OCI-LY7 (cell line): ENCODE data around the gene ZMYND15. TPM values are rescaled to one million over a fixed set of nuclear protein-coding genes. Genes with fewer than 3 reads are reported as not detected.

ENCODE experiments used
- BruUV-seq: library from RNA; stranded (reverse); fragments of 400-500 nt; replicated peaks from 2 replicates; lab custom pipeline; 2021; lab: Mats Ljungman, UMichigan
- CTCF ChIA-PET: fragments of 300-600 bp; sonication (Branson Sonifier 250); formaldehyde crosslinking; loops from one replicate; lab custom pipeline; 2022; ENCODE audit warnings: antibody characterized with exemption; ENCODE audit not compliant: unreplicated experiment; lab: Charles Lee
- POLR2A ChIA-PET: fragments of 300-600 bp; sonication (Branson Sonifier 250); formaldehyde crosslinking; loops from one replicate; lab custom pipeline; 2022; ENCODE audit warnings: antibody characterized with exemption; lab: Charles Lee
- DNase-seq: peaks from one replicate; pipeline ENCODE4 v3.0.0-alpha.2; 2015; ENCODE audit warnings: low spot score
- H2AFZ ChIP-seq: fragments of 200-600 bp; sonication (generic), shearing (Covaris generic); 2 replicates; pipeline ENCODE4 v1.6.1; 2014; ENCODE audit warnings: mild to moderate bottlenecking, antibody characterized with exemption, low read length, moderate library complexity
- H3K27ac ChIP-seq: fragments of 200-600 bp; sonication (generic); 2 replicates; pipeline ENCODE4 v1.5.1; 2014; ENCODE audit warnings: mixed run types, low read depth, mild to moderate bottlenecking, moderate library complexity, low read length, inconsistent platforms; ENCODE audit not compliant: poor library complexity, severe bottlenecking
- H3K36me3 ChIP-seq: fragments of 200-600 bp; sonication (generic); 2 replicates; pipeline ENCODE4 v1.6.1; 2014; ENCODE audit warnings: mild to moderate bottlenecking, antibody characterized with exemption, low read length, moderate library complexity, mixed read lengths; ENCODE audit not compliant: insufficient read depth
- H3K4me1 ChIP-seq: fragments of 200-600 bp; sonication (generic); 2 replicates; pipeline ENCODE4 v1.5.1; 2014; ENCODE audit warnings: mild to moderate bottlenecking, low read length; ENCODE audit not compliant: insufficient read depth, poor library complexity, severe bottlenecking
- H3K4me2 ChIP-seq: fragments of 200-600 bp; sonication (generic); 2 replicates; pipeline ENCODE4 v1.6.1; 2014; ENCODE audit warnings: mild to moderate bottlenecking, low read length
- H3K4me3 ChIP-seq: fragments of 200-600 bp; sonication (generic); 2 replicates; pipeline ENCODE4 v1.5.1; 2014; ENCODE audit warnings: mild to moderate bottlenecking, low read depth, low read length; ENCODE audit not compliant: poor library complexity, severe bottlenecking
- H3K79me2 ChIP-seq: fragments of 200-600 bp; sonication (generic); 2 replicates; pipeline ENCODE4 v1.6.1; 2016; ENCODE audit warnings: low read depth, mild to moderate bottlenecking, low read length, moderate library complexity, mixed read lengths; ENCODE audit not compliant: insufficient read depth
- H3K9me2 ChIP-seq: fragments of 200-600 bp; sonication (generic); 2 replicates; pipeline ENCODE4 v1.6.1; 2016; ENCODE audit warnings: mild to moderate bottlenecking, low read length, mixed read lengths; ENCODE audit not compliant: insufficient read depth
- H3K9me3 ChIP-seq: fragments of 200-600 bp; sonication (generic); 2 replicates; pipeline ENCODE4 v1.6.1; 2014; ENCODE audit warnings: mild to moderate bottlenecking, mixed run types, low read length, mixed read lengths
- H4K20me1 ChIP-seq: fragments of 200-600 bp; sonication (generic); 2 replicates; pipeline ENCODE4 v1.6.1; 2014; ENCODE audit warnings: mild to moderate bottlenecking, antibody characterized with exemption, low read length, moderate library complexity, mixed read lengths; ENCODE audit not compliant: insufficient read depth
- CTCF ChIP-seq: fragments of 200-600 bp; sonication (generic); conservative IDR thresholded peaks from 2 replicates; pipeline ENCODE4 v1.5.1; 2014; ENCODE audit warnings: mild to moderate bottlenecking, antibody characterized with exemption, low read length, moderate library complexity, mixed read lengths
- EZH2phosphoT487 ChIP-seq: fragments of 200-600 bp; sonication (generic); IDR thresholded peaks from 2 replicates; pipeline ENCODE4 v1.6.1; 2018; ENCODE audit warnings: low read depth, borderline replicate concordance, mild to moderate bottlenecking, mixed run types, antibody characterized with exemption, low read length, moderate library complexity, mixed read lengths
- intact Hi-C: fragments of 100-400 bp; cut with micrococcal nuclease; formaldehyde crosslinking; loops from one replicate; pipeline ENCODE4 v1.10.0; 2022; ENCODE audit not compliant: unreplicated experiment
- total RNA-seq, 2 experiments: library from RNA; depleted of rRNA in 1 of 2; stranded (reverse); fragments of >200 nt in 1 of 2; shearing (Covaris generic) in 1 of 2; gene quantifications; 2 replicates each; pipeline ENCODE4 v1.2.3, GENCODE V29; 2014 to 2022

The ZMYND15 gene
- total RNA-seq, 2 experiments from 2014 or later: not detected

DNA sequence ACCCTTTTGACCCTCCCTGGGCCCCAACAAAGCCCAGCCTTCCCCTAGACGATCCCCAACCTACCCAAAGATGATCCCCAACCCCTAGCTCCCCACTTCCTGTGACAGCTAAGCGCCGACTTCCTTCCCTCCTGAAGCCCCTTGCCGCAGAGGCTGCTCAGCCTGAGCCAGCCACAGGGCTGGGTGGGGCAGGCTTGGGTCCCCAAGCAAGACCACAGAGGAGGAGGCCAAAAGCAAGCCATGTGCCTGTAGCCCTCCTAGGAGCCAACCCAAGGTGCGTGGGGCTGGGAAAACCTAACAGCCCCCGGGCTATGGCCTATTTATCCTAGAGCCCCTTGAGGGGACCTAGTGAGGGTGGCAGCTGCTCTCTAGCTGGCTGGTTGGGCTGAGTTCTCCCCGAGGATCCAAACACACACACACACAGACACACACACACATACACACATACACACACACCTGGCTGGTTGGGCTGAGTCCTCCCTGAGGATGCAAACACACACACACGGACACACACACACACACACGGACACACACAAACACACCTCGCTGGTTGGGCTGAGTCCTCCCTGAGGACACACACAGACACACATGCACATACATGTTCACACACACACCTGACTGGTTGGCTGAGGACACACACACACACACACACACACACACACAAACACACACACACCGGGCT lies 24.4 kb upstream of the ZMYND15 start:
- no peak for DNase-seq
- Histone ChIP-seq H3K4me2 (peak overlapping the region; percentile 41), H3K9me3 (no peaks in the 10 kb centered on the region), H3K4me1 (peaks cover 21% of the 10 kb centered on the region), H3K79me2 (peaks cover 17% of the 10 kb centered on the region; the same call in 1 of the 2 replicates), H3K9me2 (no peaks in the 10 kb centered on the region), H3K27ac (no peak overlapping the region), H2AFZ (no peak overlapping the region), H3K36me3 (peaks cover 48% of the 10 kb centered on the region), H4K20me1 (no peaks in the 10 kb centered on the region), H3K4me3 (no peak overlapping the region)
- no peak for TF ChIP-seq EZH2phosphoT487
- no peak for TF ChIP-seq CTCF
- intact Hi-C loops: no loop called here
- ChIA-PET CTCF (interaction anchor here (0.5 kb wide), 1 partner anchor 280 kb away, joined by 3 read pairs; no protein-coding TSS in a partner anchor), POLR2A (interaction anchor here (0.5 kb wide), 1 partner anchor 422 kb away, joined by 3 read pairs; no protein-coding TSS in a partner anchor)
- TSS peak; percentile 38 for BruUV-seq

DNA sequence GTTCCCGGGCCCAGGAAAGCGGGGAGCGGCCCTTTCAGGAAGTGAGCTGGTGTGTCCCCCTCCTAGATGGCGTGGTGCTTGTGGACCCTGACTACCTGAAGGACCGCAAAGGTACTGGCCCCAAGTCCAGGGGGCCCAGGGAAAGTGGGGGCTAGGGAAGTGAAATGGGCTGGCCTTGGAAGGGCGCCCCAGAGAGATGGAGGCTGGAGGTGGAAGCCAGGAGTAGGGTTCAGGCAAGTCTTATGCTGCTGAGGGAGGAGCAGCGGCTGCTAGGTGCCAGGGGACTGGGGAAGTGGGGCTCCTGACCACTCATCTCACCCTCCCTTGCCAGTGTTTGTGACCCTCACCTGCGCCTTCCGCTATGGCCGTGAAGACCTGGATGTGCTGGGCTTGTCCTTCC lies 23.6 kb upstream of the ZMYND15 start:
- H3K4me1 ChIP-seq: peaks cover 21% of the 10 kb centered on the region
- intact Hi-C loops: no loop called here
- POLR2A ChIA-PET: no interaction called here

More for the DNA sequence above, 23.6 kb upstream of the ZMYND15 start:
- no peaks in the 10 kb centered on the region for H4K20me1 ChIP-seq
- H3K4me3 ChIP-seq: no peak overlapping the region
- peaks cover 51% of the 10 kb centered on the region for H3K36me3 ChIP-seq
- no peaks in the 10 kb centered on the region for H3K9me3 ChIP-seq
- no peak for DNase-seq
- H3K79me2 ChIP-seq: peaks cover 14% of the 10 kb centered on the region; the same call in 1 of the 2 replicates
- TF ChIP-seq CTCF: no peak
- no peak for TF ChIP-seq EZH2phosphoT487
- no peak overlapping the region for H3K4me2 ChIP-seq
- no peak overlapping the region for H2AFZ ChIP-seq
- no peaks in the 10 kb centered on the region for H3K9me2 ChIP-seq
- CTCF ChIA-PET: no interaction called here
- no TSS peak for BruUV-seq
- H3K27ac ChIP-seq: no peak overlapping the region
